ENCODE results near the gene DHRS1. TPM values are rescaled to one million over a fixed set of nuclear protein-coding genes. Genes with fewer than 3 reads are reported as not detected.

The DHRS1 gene
- total and polyA plus RNA-seq, 2 experiments from 2014 or later, result 15.0 to 15.4 TPM

- Histone ChIP-seq H3K4me2 (no peak overlapping the region), H3K4me3 (no peak overlapping the region), H3K9me2 (ENCODE audit: insufficient read depth) (no peaks in the 10 kb centered on the region), H3K79me2 (replicated peaks; ENCODE audit: insufficient read depth) (no peaks in the 10 kb centered on the region), H4K20me1 (replicated peaks; ENCODE audit: insufficient read depth) (no peaks in the 10 kb centered on the region), H3F3A (replicated peaks; ENCODE audit: low read depth) (no peaks in the 10 kb centered on the region), H2AFZ (no peak overlapping the region), H3K4me1 (ENCODE audit: insufficient read depth) (no peaks in the 10 kb centered on the region), H3K36me3 (ENCODE audit: insufficient read depth) (no peaks in the 10 kb centered on the region), H3K27ac (ENCODE audit: low read depth) (no peak overlapping the region), H3K27me3 (ENCODE audit: insufficient read depth) (no peaks in the 10 kb centered on the region)
- Mint-ChIP-seq H3K9me3 (no peaks in the 10 kb centered on the region), H3K27me3 (ENCODE audit: insufficient read depth, low read depth, poor library complexity) (peaks cover 8% of the 10 kb centered on the region), H3K4me3 (no peak overlapping the region), H3K4me1 (no peaks in the 10 kb centered on the region), H3K27ac (no peak overlapping the region), H3K36me3 (ENCODE audit: low read depth) (no peaks in the 10 kb centered on the region)
- DNase-seq (ENCODE audit: low spot score), result peak; percentile 36
- TF ChIP-seq EZH2 (IDR thresholded peaks at IDR 0.05; ENCODE audit: low read depth, unreplicated experiment) (no peak), JUNB (IDR thresholded peaks at IDR 0.05; ENCODE audit: unreplicated experiment) (no peak), CREB1 (CRISPR knock-in tag; IDR thresholded peaks at IDR 0.05; ENCODE audit: low read depth) (no peak), REST (IDR thresholded peaks at IDR 0.05; ENCODE audit: unreplicated experiment) (no peak), NANOG (IDR thresholded peaks at IDR 0.05; ENCODE audit: borderline replicate concordance) (no peak), ZNF114 (CRISPR knock-in tag; IDR thresholded peaks at IDR 0.05) (no peak), ZNF331 (CRISPR knock-in tag; IDR thresholded peaks at IDR 0.05; ENCODE audit: low read depth) (no peak), CTCF (conservative IDR thresholded peaks at IDR 0.05; ENCODE audit: low read depth in 2 of 2) (no peak), POLR2AphosphoS5 (IDR thresholded peaks at IDR 0.05; ENCODE audit: low read depth) (no peak), ETS1 (IDR thresholded peaks at IDR 0.05) (no peak)
- ATAC-seq, result peak; percentile 63
Measured at GRCh38 chr14:24251880-24252288, 47.7 kb downstream of the DHRS1 start.

GRCh38 chr14:24250354-24250753 is 49.2 kb downstream of the DHRS1 start:
- no peak overlapping the region for H3K4me3 ChIP-seq
- Mint-ChIP-seq H3K4me1 (no peaks in the 10 kb centered on the region), H3K4me3 (no peak overlapping the region), H3K9me3 (no peaks in the 10 kb centered on the region), H3K36me3 (ENCODE audit: low read depth) (no peaks in the 10 kb centered on the region), H3K27ac (no peak overlapping the region), H3K27me3 (ENCODE audit: insufficient read depth, low read depth, poor library complexity) (peaks cover 8% of the 10 kb centered on the region)
- TF ChIP-seq STAT1 (IDR thresholded peaks at IDR 0.05; ENCODE audit: unreplicated experiment), result no peak
- no peak for DNase-seq (ENCODE audit: low spot score)
- no peaks in the 10 kb centered on the region for H3K9me2 ChIP-seq (ENCODE audit: insufficient read depth)
- H3K27me3 ChIP-seq (ENCODE audit: insufficient read depth), result no peaks in the 10 kb centered on the region
- no peaks in the 10 kb centered on the region for H3K36me3 ChIP-seq (ENCODE audit: insufficient read depth)
- H3F3A ChIP-seq (replicated peaks; ENCODE audit: low read depth), result no peaks in the 10 kb centered on the region
- ATAC-seq, result no peak
- no peak overlapping the region for H3K4me2 ChIP-seq
- H2AFZ ChIP-seq, result no peak overlapping the region
- no peaks in the 10 kb centered on the region for H3K4me1 ChIP-seq (ENCODE audit: insufficient read depth)
- no peaks in the 10 kb centered on the region for H3K79me2 ChIP-seq (replicated peaks; ENCODE audit: insufficient read depth)
- H3K27ac ChIP-seq (ENCODE audit: low read depth), result no peak overlapping the region
- H4K20me1 ChIP-seq (replicated peaks; ENCODE audit: insufficient read depth), result no peaks in the 10 kb centered on the region

All from GM23338 (cell line).